Tibial artery (tissue), 4 donors: ENCODE results near the gene ADAMTS6.

Experiments
- DNase-seq, 2 donors: peaks; one replicate each; pipeline ENCODE4 v3.0.0-alpha.2; 2019
- H3K27ac ChIP-seq, 2 donors: fragments of 200-600 bp; sonication (generic) in 1 of 2; 1 replicate in 1 of 2; 2 replicates in 1 of 2; pipeline ENCODE4 v1.5.1; 2018 to 2019; ENCODE audit warnings: mild to moderate bottlenecking in 1 of 2
- H3K27me3 ChIP-seq, 2 donors: fragments of 200-600 bp; sonication (generic) in 1 of 2; one replicate each; pipeline versions ENCODE4 v1.5.1 to v1.6.0; 2016 to 2019
- H3K36me3 ChIP-seq, 3 donors: fragments of 200-600 bp; sonication (generic) in 2 of 3; one replicate each; pipeline ENCODE4 v1.5.1; 2016 to 2019; ENCODE audit warnings: mild to moderate bottlenecking in 2 of 3
- H3K4me1 ChIP-seq, 4 donors: fragments of 200-600 bp; sonication (generic) in 2 of 4; 1 replicate in 3 of 4; 2 replicates in 1 of 4; pipeline ENCODE4 v1.5.1; 2016 to 2019
- H3K4me3 ChIP-seq, 2 donors: fragments of 200-600 bp; sonication (generic) in 1 of 2; 1 replicate in 1 of 2; 2 replicates in 1 of 2; pipeline ENCODE4 v1.5.1; 2018 to 2019; ENCODE audit warnings: mild to moderate bottlenecking in 2 of 2
- H3K9me3 ChIP-seq, 3 donors: fragments of 200-600 bp; sonication (generic) in 1 of 3; one replicate each; pipeline ENCODE4 v1.5.1; 2016 to 2019
- intact Hi-C: fragments of 100-400 bp; cut with DNase I; formaldehyde crosslinking; loops from one replicate; pipeline ENCODE4 v1.15.0; 2023; ENCODE audit warnings: low total_unique reads
- TF ChIP-seq, protein P1 (sequence below), 2 experiments: fragments of 200-600 bp in 1 of 2; fragments of 450-650 bp in 1 of 2; IDR thresholded peaks; one replicate each; pipeline ENCODE4 v1.5.1; 2017 to 2019; ENCODE audit warnings: antibody characterized with exemption in 2 of 2, mild to moderate bottlenecking in 1 of 2, moderate library complexity in 1 of 2

The ADAMTS6 gene

DNA sequence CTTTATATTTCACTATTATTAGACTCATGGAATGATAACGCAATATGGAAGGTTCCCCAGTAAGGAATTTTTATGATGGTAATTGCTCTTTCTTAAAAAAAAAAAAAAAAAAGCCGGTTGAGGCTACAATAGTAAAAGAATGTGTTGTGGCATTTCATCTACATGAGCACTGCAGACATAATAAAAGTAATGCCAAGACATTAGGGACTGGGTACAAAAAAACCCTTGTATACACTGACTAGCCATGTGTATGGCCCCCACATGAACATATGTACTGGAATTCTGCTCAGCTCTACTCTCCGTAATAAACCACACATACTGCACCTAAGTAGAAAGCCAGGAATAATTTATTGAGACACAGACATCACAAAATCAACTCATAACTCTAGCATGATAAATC is 218.4 kb downstream of the ADAMTS6 start:
- TF ChIP-seq, protein P1, sequence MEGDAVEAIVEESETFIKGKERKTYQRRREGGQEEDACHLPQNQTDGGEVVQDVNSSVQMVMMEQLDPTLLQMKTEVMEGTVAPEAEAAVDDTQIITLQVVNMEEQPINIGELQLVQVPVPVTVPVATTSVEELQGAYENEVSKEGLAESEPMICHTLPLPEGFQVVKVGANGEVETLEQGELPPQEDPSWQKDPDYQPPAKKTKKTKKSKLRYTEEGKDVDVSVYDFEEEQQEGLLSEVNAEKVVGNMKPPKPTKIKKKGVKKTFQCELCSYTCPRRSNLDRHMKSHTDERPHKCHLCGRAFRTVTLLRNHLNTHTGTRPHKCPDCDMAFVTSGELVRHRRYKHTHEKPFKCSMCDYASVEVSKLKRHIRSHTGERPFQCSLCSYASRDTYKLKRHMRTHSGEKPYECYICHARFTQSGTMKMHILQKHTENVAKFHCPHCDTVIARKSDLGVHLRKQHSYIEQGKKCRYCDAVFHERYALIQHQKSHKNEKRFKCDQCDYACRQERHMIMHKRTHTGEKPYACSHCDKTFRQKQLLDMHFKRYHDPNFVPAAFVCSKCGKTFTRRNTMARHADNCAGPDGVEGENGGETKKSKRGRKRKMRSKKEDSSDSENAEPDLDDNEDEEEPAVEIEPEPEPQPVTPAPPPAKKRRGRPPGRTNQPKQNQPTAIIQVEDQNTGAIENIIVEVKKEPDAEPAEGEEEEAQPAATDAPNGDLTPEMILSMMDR (IDR thresholded peaks at IDR 0.05) = no peak
- DNase-seq = no peak
- no peaks in the 10 kb centered on the region for H3K27me3 ChIP-seq
- H3K9me3 ChIP-seq = no peaks in the 10 kb centered on the region
- H3K4me3 ChIP-seq = no peak overlapping the region
- no peaks in the 10 kb centered on the region for H3K36me3 ChIP-seq
- intact Hi-C loops = no loop called here
- peaks cover 0 to 21% (median 9%) of the 10 kb centered on the region in 4 donors for H3K4me1 ChIP-seq
- no peak overlapping the region for H3K27ac ChIP-seq

DNA sequence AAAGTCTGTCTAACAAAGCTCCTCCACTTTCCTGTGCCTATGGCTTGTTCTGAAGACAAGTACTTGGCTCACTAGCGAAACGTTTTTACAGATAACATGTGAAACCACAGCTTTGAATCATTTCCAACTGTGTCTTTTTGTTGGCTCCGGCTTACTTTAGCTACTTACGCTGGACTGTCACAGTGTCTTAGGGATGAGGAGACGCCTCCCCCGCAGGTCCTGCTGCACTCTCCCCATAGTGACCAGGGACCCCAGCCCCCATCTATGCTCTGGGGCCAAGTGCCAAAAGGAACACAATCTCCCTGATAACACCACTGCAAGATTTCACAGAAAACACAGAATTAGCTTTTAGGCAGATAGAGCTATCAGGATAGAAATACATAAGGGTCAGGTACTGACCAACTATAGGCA is 219.1 kb downstream of the ADAMTS6 start:
- H3K4me1 ChIP-seq = peaks cover 0 to 21% (median 9%) of the 10 kb centered on the region in 4 donors
- H3K9me3 ChIP-seq = no peaks in the 10 kb centered on the region
- DNase-seq = no peak
- no peaks in the 10 kb centered on the region for H3K36me3 ChIP-seq
- H3K4me3 ChIP-seq = peak overlapping the region in 1 of 2 donors; percentile 10
- no peaks in the 10 kb centered on the region for H3K27me3 ChIP-seq
- H3K27ac ChIP-seq = peak overlapping the region in 1 of 2 donors; percentile 34
- TF ChIP-seq, protein P1 (IDR thresholded peaks at IDR 0.05) = no peak
- intact Hi-C loops = no loop called here

DNA sequence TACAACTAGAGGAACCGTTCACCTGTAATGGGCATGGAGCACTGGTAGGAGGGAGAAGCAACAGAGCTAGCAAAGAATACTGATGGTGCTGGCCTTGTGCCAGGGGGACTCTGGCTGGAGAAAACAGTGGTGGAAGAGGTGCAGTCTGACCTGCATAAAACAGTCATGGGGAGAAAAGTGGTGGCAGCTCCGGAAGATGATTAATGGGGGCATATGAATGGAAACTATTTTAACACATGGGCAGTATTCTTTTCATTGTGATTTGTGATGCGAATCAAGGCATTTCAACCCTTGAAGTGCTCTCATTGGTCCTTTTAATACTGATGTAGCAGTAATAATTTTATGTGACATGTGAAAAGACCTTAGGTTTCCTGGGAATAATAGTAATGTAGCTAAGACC is 219.6 kb downstream of the ADAMTS6 start:
- H3K4me3 ChIP-seq = peak overlapping the region in 1 of 2 donors; percentile 10
- H3K4me1 ChIP-seq = peaks cover 0 to 21% (median 9%) of the 10 kb centered on the region in 4 donors
- peak overlapping the region in 1 of 2 donors; percentile 34 for H3K27ac ChIP-seq
- no peak for DNase-seq
- no peaks in the 10 kb centered on the region for H3K9me3 ChIP-seq
- H3K27me3 ChIP-seq = no peaks in the 10 kb centered on the region
- TF ChIP-seq, protein P1 (IDR thresholded peaks at IDR 0.05) = no peak
- intact Hi-C loops = no loop called here
- no peaks in the 10 kb centered on the region for H3K36me3 ChIP-seq

DNA sequence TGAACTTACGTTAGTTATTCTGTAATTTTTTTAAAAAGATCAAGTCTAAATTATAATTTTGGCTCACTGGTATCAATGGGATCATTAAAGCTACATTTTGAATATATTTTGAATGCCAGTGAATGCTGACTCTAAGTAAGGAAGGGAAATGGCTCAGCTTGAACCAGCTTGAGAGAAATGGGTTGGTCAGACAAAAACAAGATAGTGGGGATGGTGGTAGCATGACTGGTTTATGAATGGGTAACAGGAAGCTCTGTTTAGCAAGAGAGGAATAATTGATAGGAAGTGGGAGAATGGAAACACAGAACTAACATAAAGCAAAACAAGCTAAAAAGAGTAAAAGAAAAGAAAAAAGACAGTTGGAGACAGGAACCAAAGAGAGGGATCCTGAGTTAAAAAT is 220.2 kb downstream of the ADAMTS6 start:
- H3K27me3 ChIP-seq = no peaks in the 10 kb centered on the region
- H3K4me3 ChIP-seq = no peak overlapping the region
- H3K4me1 ChIP-seq = peaks cover 0 to 21% (median 9%) of the 10 kb centered on the region in 4 donors
- DNase-seq = no peak
- H3K36me3 ChIP-seq = no peaks in the 10 kb centered on the region
- TF ChIP-seq, protein P1 (IDR thresholded peaks at IDR 0.05) = no peak
- intact Hi-C loops = no loop called here
- no peak overlapping the region for H3K27ac ChIP-seq
- H3K9me3 ChIP-seq = no peaks in the 10 kb centered on the region

DNA sequence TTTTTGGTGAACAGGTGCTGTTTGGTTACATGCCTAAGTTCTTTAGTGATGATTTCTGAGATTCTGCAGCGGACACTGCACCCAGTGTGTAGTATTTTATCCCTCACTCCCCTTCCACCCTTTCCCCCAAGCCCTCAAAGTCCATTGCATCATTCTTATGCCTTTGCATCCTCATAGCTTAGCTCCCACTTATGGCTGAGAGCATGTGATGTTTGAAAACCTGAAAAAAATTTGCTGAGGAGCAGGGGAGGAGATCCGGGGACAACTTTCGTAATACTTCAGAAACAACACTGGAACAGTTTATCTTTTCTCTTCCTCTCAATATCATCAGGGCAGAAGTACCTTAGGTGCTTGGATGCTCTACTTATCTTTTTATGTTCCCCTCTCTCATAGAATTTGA is 226.4 kb downstream of the ADAMTS6 start:
- Histone ChIP-seq H3K4me3 (no peak overlapping the region), H3K9me3 (no peaks in the 10 kb centered on the region), H3K27me3 (no peaks in the 10 kb centered on the region), H3K36me3 (no peaks in the 10 kb centered on the region), H3K4me1 (no peaks in the 10 kb centered on the region), H3K27ac (no peak overlapping the region)
- intact Hi-C loops = no loop called here
- DNase-seq = no peak
- TF ChIP-seq, protein P1 (IDR thresholded peaks at IDR 0.05) = no peak

DNA sequence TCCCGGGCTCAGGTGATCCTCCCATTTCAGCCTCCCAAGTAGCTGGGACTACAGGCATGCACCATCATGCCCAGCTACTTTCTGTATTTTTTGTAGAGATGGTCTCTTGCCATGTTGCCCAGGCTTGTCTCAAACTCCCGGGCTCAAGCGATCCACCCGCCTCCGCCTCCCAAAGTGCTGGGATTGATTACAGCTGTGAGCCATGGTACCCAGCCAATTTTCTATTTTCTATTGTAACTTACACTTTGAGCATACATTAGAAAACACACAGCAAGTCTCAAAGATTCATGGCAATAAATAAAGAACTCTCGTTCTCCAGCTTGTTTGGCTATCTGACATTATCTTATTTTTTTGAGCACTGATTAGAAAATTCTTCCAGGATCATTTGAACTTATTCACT is 228.7 kb downstream of the ADAMTS6 start:
- intact Hi-C loops = no loop called here
- DNase-seq = no peak
- H3K27ac ChIP-seq = no peak overlapping the region
- H3K4me3 ChIP-seq = no peak overlapping the region
- H3K36me3 ChIP-seq = no peaks in the 10 kb centered on the region
- no peaks in the 10 kb centered on the region for H3K27me3 ChIP-seq
- no peaks in the 10 kb centered on the region for H3K9me3 ChIP-seq
- H3K4me1 ChIP-seq = no peaks in the 10 kb centered on the region
- TF ChIP-seq, protein P1 (IDR thresholded peaks at IDR 0.05) = no peak
